GM19372 (cell line): Measurements from ENCODE around the gene FRG2.
"Not testable (repeated sequence)": the region's sequence is repeated elsewhere in the genome, so short reads cannot be mapped to it uniquely, and the experiment has no call there.

ENCODE experiments used
- ATAC-seq: cut with Tn5 transposase; IDR thresholded peaks from one replicate; pipeline ENCODE4 v1.9.1; 2021; ENCODE audit warnings: mild to moderate bottlenecking, low read depth, moderate library complexity; ENCODE audit not compliant: unreplicated experiment

The FRG2 gene

DNA sequence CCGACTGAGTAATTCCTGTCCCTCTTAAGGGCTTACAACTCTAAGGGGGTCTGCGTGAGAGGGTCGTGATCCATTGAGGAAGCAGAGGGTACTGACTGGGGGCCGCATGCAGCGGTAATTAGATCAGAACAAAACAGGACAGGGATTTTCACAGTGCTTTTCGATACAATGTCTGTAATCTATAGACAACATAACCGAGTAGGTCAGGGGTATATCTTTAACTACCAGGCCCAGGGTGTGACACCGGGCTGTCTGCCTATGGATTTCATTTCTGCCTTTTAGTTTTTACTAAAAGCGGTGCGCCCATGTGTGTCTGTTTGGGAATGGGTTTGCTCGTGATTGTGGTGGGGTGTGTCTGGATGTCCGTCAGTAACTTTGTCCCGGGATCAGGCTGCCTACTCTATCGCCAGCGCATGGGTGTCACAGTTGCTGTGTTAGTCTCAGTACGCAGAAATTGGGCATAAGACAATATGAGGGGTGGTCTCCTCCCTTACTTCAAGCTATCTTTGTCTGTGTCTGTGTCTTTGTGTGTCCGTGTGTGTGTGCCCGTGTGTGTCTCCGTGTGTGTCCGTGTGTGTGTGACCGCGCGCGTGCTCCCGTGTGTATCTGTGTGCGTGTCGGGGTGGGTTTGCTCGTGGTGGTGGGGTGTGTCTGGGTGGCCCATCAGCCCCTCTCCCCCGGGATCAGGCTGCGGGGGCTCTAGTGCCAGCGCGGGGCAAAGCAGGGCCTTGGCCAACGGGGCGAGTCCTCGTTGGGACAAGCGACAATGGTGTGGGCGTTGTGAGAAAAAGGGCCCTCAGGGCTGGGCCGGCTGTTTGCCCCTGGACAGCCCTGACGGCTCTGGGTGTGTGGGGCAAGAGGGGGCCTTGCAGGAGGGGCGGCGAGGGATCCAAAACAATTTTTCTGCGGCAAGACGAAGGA, 10.4 kb downstream of the FRG2 start:
- ATAC-seq: no peak

- no peak for ATAC-seq
These were observed 11.3 kb downstream of the FRG2 start for GRCh38 chr4:190015538-190016368.

DNA sequence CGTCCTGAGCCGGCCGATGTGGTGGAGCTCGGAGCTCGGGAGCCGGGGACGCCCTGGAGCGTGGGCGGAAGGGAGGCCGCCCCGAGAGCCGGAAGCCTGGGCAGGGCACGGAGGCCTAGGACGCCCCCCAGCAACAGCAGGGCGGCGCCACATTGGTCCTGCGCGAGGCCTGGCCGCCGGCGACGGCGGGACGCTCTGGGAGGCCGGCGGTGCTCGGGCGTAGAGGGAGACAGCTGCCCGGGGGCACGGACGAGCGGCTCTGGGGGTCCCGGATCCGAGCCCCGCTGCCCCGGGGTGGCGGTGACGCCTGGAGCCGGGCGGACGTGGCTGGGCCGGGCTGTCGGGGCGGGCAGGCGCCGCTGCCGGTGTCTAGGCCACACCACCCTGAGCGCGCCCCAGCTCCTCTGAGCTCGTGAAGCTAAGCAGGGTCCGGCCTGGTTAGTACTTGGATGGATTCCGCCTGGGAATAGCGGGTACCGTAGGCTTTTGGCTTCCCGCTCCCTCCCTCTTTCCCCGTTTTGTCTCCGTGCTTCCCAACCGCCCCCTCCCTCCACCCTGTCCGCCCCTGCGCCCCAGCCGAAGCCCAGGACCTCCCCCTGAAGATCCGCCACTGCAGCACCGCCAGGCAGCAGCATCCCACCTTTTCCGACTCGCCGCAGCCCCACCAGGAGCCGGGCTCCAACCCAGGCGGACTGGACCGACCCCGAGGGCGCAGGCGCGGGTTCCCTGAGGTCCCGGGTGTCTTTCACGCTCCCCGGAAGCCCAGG, 12.1 kb downstream of the FRG2 start:
- peak; percentile 60 for ATAC-seq

GRCh38 chr4:189989941-189990340, 37.1 kb downstream of the FRG2 start:
- ATAC-seq: not testable (repeated sequence)

GRCh38 chr4:189988877-189989431, 38.1 kb downstream of the FRG2 start:
- ATAC-seq: no peak

DNA sequence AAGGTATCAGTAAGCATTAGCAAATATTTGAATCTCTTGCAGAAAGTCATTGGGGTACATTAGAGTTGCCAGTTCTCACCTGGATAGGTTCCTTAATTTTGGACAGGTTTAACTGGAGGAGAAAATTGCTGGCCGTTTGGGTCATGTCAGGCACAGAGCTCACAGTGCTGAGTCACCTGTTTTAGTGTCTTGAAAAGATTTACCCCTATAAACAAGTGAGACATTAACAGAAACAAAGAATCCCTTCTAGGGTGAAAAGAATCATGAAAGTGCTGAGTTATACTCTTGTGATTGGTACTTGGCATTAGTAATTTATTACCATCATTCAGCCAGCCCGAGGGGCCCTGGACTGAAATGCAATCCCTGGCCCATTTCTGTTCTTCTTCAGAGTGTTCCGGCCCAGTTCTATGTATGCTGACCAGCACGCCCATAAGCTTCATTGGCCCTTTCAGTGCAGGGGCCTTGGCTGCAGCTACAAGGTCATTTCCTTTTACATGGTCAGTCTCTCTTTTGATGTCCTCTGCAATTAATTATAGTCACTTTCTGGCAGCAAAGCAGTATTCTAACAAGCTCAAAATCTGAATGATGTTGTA, 41.3 kb downstream of the FRG2 start:
- not testable (repeated sequence) for ATAC-seq

DNA sequence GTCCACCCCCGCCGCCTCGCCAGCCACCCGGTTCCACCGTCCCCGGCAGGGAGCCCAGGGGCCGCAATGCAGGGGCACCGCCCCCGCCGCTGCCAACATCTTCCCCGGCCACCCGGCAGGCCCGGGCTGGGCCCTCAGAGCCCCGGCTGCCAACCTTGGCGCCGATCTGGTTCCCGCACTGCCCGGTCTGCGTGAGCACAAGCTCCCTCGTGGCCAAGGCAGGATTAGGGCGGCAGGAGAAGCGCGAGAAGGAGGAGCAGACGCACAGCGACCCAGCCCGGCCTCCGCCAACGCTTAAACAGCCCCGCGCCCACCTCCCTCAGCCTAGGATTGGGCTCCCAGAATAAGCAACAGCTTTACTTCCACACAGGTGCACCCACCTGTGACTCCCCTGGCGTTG, 42.4 kb downstream of the FRG2 start:
- ATAC-seq: not testable (repeated sequence)

DNA sequence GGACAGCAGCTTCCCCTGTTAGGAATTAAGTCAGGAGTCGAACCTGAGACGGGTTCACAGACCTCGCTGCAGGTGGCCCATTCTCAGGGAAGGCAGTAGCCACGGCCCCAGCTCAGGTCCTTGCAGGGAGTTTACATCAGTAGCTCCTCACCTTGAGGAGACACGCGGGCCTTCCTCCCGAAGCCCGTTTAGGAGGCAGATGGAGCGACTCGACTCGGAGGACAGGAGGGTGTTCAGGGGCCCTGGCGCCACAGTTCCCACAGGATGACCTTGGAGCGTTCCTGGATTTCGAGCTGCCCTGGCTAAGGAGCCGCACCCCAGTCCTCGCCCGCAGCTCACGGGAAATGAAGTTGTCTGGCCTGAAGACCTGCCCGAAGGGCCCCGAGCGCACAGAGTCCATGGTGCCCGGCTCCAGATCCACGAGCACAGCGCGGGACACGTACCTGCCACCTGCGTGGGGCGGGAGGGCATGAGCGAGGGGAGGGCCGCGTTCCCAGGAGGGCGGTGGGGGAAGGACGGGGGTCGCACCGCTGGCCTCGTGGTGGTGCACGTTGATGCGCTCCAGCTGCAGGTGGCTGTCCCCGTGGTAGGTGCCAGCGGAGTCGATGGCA, 43.0 kb downstream of the FRG2 start:
- ATAC-seq: not testable (repeated sequence)

DNA sequence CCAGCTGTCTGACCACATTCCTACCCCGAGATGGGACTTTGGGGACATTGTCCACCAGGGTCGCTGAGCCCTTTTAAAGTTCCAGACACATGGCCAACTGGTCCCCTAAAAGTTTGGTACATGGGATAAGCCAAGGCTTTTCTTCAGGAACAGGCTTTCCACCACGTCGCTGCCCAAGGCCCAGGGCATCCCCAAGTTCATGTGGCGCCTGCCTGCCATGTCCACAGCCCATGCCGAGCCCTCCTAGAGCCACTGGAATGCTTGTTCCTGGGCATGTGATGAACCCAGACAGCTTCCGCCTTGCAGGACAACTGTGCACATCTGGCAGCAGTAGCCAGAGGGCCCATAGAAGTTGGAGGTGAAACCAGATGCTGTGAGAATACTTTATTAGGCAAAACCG, 45.1 kb downstream of the FRG2 start:
- no peak for ATAC-seq

- not testable (repeated sequence) for ATAC-seq
These were observed 46.8 kb downstream of the FRG2 start for GRCh38 chr4:189980292-189980691.

GRCh38 chr4:189979196-189980047, 47.6 kb downstream of the FRG2 start:
- ATAC-seq: no peak
